Loucy (cell line): ENCODE results near the gene RBM3.

Experiments used
- CTCF ChIP-seq: fragments of 200-600 bp; sonication (generic); conservative IDR thresholded peaks from 2 replicates; pipeline ENCODE4 v1.5.1; 2014; ENCODE audit warnings: mild to moderate bottlenecking, antibody characterized with exemption, low read length
- EZH2phosphoT487 ChIP-seq: fragments of 200-600 bp; IDR thresholded peaks from 2 replicates; pipeline ENCODE4 v1.6.1; 2018; ENCODE audit warnings: antibody characterized with exemption, mild to moderate bottlenecking, moderate library complexity, borderline replicate concordance

GRCh38 chrX:48532161-48532560, 42.1 kb upstream of the RBM3 start:
- TF ChIP-seq CTCF (no peak), EZH2phosphoT487 (no peak)
